GM21360 (cell line): ENCODE data around the gene WFDC8.

Source experiments
- ATAC-seq: cut with Tn5 transposase; IDR thresholded peaks from one replicate; pipeline ENCODE4 v1.9.1; 2021; ENCODE audit warnings: mild to moderate bottlenecking, moderate library complexity; ENCODE audit not compliant: unreplicated experiment

Gene WFDC8

DNA sequence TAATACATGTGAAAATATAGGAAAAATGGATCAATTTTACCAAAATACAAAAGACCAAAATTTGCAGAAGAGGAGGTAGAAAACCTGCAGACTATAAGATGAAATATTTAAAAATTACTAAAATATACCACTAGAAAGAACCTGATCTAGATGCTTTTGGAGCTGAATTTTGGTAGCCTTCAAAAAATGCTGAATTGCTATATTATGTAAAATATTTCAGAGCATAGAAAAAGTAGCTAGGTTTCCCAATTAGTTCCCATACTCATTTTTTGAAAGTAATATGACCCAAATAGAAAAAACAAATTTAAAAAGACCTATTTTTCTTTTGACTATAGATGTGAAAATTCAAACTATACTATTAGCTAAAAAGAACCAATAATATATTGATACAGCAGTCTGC is 28.3 kb downstream of the WFDC8 start:
- ATAC-seq, result no peak

DNA sequence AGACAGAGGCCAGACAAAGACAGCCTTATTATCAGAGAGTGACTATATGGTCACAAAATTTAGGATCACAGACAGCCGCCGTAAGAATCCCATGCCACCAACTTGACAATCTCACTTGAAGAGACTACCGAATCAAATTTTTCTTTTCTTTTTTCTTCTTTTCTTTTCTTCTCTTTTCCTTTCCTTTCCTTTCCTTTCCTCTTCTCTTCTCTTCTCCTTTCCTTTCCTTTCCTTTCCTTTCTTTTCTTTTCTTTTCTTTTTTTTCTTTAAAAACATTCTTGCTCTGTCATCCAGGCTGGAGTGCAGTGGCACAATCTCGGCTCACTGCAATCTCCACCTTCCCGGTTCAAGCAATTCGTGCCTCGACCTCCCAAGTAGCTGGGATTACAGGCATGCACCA is 30.7 kb downstream of the WFDC8 start:
- no peak for ATAC-seq

DNA sequence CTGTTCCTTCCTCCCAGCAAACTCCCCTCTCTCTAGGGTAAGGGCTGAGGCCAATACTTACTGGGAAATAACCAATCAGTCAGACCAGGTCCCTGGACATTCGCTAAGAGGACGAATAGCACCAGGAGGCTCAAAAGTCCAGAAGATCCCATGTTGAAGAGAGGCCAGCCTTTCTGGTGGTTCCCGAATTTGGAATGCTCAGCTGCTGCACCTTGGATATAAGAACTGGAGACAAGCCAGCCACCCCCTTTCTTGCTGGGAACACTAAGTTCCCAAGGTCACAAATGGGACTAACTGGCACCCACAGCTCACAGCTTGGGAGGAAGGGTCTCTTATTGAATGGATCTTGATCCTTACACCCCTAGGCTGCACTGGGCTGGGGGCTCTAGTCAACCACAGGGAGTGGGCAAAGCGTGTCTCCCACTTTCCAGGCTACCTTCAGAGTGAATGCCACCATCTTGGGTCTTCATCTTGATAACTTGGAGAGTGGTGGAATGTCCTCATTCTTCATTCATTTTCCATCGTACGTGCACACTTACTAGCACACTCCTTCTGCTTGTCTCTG is 31.8 kb downstream of the WFDC8 start, which contains the start of gene EPPIN:
Gene EPPIN, minus strand, starts transcription at position 196 of the 565 bp plus-strand sequence. Its CDS starts 44 bp downstream, at position 152.
- no peak for ATAC-seq

DNA sequence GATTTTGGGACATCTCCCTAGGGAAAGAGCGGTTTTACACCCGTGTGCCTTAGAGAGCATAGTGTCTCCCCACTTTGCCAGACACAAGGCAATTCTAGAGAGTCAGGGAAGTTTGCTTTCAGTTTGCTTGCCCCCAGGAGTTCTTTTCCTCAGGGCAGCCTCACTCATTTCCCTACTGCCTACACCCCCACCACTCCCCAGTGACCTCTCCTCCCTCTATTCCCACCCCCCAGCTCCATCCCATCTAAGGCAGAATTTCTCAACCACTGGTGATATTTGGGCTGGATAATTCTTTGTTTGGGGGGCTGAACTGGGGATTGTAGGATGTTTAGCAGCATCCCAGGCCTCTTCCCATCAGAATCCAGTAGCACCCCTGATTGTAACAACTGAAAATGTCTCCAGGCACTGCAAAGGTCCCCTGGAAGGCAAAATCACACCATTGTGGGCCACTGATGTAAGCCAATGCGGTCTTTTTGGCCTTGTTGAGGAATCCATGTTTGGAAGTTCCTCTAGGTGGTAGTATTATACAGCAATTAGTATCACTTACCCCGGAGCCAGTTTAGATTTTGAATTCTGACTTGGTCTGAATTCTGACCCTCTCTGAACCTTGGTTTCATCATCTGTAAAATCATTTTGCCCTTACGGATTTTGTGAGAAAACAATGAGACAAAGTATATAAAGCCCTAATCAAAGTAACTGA is 33.2 kb downstream of the WFDC8 start:
- ATAC-seq, result no peak

DNA sequence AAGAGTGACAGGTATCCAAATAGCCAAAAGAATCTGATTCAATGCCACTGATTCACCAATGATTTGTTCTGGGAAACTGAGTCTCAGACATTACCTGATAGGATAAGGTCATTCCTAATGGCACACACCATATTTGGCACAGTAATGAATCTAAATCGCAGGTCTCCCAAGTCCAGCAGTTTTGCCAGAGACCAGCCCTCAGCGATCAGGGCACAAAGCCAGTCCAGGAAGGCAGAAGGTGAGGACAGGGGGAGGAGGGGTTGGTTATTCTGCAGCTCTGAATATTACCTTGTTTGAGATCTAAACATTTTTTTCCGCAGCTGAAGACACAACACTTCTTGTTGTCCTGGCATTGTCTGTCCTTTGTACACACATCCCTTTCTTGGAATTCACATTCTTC is 33.7 kb downstream of the WFDC8 start:
- ATAC-seq, result no peak

DNA sequence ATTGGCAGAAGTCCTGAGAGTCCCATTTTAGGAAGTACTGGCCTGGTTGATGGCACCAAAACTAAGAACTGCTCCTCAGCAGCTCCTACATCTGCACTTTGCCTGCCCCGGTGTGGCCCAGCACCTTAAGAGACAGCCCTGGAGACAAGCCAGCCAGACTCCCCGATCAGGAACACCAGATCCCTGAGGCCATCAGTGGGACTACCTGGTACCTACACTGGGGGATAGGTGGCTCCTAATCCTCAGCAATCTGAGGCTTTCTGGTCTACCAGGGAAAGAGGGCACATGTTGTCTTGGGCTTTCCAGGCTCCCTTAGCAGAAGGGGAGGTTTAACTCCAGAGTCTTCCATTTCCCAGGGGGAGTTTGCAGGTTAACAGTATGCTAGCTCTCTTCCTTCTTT is 39.7 kb downstream of the WFDC8 start, which contains the start of gene WFDC6:
Gene WFDC6, minus strand, starts transcription at position 101 of the 400 bp plus-strand sequence. Its CDS starts 75 bp downstream, at position 26.
- ATAC-seq, result no peak

DNA sequence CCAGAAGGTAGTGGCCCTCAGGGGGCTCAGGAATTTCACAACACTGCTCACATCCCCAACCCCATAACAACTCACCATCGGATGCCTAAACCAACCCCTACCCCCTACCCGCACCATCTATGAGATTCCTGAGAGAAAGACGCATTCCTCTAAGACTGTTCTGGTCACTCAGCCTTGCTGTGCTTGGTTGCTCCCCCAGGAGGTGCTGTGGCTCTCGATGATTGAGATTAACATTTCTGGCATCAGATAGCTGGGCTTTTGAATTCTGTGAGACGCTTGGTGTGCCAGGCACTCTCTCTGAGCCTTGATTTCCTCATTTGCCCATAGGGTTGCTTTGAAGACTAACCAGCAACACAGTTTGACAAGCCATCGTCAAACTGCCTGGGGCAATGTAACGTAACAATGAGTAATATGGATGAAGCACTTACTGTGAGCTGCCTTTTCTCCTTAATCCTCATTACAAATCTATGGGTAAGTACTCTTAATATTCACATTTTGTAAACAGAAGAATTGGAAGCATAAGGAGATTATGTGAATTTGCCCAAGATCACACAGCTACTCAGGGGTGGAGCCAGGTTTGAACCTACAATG is 40.8 kb downstream of the WFDC8 start:
- no peak for ATAC-seq

DNA sequence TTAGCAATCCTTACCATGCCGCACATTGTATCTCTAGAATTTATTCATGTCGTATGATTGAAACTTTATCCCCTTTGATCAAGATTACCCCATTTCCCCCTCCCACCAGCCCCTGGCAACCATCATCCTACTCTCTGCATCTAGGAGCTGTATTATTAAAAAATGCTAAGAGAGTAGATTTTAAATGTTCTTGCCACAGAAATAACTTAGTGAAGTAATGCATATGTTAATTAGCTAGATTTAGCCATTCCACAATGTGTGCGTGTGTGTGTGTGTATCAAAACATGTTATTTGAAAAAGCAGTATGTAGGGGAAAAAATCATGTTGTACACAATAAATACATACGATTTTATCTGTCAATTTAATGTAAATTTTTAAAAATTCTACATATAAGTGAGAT is 51.8 kb downstream of the WFDC8 start:
- ATAC-seq, result no peak

DNA sequence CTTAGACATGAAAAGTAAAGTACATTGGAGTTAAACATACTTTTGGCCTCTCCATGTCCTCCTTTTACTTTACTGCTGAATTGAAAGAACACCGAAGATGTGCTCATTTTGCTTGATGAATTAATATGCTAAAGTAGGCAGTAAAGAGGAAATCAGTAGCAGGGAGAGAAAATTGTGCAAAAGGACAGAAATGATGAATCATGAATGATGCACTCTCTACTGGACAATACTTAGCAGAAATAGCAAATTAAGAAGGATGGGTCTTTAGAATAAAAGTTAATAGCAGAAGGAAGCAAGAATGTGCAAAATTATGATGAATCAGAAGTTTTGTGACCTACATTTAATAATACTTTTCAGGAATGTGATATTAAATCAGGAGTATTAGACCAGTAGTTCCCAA is 55.3 kb downstream of the WFDC8 start:
- ATAC-seq, result no peak

DNA sequence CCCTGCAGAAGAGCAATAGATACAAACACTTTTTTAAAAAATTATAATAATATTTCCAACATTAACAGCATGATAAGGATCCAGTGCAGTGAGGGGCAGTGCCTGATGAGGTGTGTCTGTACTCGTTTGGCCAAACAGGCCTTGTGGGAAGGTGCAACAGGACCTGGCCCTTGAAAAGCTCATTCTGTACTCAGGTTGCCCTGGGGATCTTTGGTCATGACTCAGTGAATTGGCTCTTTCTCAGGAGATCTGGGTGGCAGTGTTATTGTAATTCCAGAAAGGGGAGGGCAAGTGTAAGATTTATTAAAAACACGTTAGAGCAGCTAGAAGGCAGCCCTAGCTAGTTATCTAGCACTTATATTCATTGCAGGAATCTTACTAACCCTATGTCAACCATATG is 60.8 kb downstream of the WFDC8 start:
- no peak for ATAC-seq

DNA sequence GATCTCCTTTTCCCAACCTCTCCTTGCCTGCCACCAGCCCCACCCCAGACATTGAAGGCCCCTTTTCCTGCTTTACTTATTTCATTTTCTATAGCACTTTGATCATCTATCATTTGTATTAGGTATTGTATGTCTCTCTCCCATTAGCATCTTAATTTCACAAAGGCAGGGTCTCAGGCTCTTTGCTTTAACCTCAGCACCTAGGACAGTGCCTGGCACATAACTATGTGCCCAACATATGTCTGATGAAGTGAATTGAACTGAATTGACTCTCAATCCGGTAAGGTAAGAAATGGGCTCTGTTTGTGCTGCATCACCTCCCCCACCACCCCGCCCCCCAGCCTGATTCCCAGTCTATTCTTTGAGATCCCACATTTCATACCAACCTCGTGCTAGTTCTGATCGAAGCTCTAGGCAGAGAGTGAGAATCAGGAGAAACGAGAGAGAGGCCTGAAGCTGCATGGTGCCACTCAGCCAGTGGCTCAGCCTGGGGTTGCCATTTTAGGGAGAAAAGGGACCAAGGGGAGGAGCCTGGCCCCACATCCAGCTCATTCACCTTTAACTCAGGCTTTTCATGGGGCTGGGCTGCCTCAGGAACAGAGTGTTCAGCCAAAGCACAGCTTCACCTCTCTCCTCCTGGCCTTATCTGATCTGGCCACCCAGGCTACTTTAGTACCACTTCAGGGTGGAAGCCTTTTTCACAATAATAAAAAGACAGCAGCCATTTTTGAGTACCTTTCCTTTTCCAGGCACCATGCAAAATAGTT is 63.8 kb downstream of the WFDC8 start, which contains the start of gene SPINT3:
Gene SPINT3, minus strand, starts transcription at position 476 of the 767 bp plus-strand sequence. Its CDS starts 14 bp downstream, at position 462.
- no peak for ATAC-seq

DNA sequence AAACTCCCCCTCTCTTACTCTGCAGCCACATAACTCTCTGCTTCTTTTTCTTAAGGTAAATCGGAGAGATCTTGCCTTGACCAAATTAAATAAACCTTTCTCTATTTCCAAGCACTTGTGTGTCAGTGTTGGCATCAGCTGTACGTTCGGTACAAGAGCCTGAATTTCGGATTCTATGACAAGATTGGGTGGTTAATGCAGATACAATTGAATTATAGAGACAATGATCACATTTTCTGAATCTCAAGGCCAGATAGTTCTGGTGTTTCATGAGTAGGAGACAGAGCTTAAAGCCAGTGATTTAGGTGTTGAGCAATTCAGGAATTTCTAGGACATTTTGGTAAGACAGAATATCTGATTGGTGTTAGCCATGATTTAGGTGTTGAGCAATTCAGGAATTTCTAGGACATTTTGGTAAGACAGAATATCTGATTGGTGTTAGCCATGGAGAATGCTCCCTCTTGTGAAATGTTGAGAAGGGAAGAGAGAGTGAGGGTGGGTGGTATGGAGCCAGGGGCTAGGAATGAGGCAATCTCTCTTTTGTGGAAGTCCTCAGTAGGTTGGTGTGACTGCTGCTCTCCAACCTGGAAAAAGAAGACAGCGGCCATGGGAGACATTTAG is 68.7 kb downstream of the WFDC8 start:
- ATAC-seq, result no peak

DNA sequence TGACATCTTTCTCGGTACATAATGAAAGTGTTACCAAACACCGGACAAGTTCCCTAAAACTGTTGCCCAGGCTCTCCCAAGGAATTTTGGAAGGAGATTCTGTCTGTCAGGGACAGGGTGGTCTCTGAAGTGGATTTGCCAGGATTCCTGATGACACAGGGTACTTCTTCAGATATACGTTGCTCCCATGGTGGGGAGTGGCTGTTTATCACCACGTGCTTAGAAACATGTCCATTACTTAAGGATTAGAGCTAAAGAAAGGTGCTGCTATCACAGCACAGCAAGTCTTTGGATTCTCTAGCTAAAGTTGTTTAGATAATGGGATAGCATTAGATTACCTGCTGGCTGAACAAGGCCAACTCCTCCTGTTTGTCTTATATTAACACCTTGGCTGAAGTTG is 70.0 kb downstream of the WFDC8 start:
- no peak for ATAC-seq

DNA sequence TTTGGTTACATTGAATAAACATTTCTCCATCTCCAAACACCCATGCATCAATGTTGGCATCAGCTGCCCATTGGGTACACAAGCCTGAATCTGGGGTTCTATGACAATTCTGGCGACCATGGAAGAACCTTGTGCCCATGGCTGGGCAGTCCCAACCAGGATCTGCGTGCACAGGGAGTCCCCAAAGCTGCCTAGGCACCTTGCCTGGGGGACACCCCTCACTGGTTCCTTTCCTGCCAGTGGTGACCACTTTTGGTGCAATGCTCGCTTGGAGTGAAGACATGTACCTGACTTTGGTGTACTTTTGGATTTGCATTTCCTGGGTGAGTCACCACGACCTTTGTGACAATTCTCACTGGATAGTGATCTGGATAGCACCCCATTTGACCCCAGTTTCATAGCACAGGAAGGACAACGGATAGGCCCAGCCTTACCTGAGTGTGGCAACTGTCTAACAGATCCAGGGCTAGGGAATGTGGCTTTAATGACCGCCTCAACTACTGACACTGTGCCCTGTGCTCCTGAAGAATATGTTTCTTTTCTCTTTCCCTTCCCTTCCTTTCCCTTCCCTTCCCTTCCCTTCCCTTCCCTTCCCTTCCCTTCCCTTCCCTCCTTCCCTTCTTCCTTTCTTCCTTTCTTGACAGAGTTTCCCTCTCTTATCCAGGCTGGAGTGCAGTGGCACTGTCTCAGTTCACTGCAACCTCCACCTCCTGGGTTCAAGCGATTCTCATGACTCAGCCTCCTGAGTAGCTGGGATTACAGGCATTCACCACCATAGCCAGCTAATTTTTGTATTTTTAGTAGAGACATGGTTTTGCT is 70.8 kb downstream of the WFDC8 start:
- ATAC-seq, result no peak

DNA sequence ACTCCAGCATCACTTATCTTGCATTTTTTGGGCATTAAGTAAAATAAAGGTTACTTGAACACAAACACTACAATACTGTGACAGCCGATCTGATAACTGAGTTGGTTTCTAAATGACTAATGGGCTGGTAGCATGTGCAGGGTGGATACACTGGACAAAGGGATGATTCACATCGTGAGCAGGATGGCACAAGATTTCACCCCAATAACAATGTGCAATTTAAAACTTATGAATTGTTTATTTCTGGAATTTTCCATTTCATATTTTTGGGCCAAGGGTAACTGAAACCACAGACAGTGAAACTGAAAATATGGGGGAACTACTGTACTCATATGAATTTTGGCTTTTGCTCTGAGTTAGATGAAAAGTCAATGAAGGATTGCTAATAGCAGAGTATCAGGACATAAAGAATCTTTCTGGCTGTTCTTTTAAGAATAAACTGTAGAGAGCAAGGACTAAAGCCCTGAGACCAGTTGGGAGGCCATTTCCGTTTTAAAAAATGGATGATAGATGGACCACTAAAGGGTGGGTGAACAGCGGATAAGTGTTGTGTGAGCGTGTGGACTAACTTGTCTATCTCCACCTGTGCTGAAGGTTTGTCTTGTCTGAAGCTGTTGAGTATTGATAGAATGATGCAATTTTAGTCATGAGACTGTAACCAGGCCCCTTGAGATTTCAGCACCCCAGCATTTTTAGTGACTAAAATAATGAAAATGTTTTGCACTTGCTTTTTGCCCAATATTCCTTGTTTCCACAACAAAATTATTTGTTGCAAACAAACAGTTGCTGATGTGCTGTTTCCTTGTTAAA is 71.9 kb downstream of the WFDC8 start:
- ATAC-seq, result no peak

DNA sequence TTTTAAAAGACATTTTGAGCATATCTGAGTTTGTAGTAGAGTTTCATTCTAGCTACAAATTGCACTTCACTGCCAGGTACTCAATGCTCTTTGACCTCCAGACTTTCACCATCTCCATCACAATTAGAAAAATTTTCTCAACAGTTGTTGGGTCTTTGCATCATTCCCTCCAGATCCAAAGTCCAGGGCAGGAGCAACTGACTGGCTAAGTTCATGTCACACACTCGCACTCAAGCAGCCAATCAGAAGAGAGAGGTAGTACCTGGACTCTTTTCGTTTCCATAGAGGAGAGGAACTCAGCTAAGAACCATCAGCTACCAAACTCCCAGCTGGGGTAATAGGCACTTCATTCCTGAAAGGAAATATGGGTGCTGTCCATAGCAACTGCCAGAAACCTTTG is 72.7 kb downstream of the WFDC8 start:
- no peak for ATAC-seq

DNA sequence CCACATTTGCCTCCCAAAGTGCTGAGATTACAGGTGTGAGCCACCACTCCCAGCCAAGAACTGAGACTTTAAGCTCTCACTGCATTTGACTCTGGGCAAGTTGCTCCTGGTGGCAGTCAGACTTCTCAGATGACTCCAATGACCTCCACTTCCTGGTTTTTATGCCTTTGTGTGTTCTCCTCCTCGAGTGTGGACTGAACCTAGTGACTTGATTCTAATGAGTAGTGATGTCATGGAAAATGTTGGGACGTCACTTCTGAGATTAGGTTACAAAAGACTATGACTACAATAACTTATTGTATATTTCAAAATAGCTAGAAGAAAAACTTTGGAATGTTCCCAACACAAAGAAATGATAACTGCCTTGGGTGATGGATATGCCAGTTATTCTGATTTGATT is 75.7 kb downstream of the WFDC8 start:
- no peak for ATAC-seq

DNA sequence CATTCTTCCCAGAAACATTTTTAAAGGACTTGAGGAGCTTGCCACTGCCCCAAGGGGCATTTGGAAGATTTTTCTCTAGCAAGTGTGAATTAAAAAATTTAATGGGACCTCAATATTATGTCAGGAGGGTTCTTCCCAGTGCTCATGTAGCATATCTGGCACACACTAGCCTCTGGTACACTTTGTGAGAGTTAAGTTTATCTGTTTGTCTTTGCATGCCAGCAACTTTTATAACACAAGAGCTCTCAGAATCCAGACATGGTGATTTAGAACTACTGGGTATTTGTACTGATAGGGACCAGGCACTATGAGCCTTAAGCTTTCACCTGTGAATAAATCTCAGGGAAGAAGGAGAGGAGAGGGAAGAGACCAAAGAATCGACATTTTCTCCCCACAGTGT is 76.5 kb downstream of the WFDC8 start:
- ATAC-seq, result no peak
